Aorta (tissue), 5 donors: Measurements from ENCODE around the gene TBX10. TPM values are rescaled to one million over a fixed set of nuclear protein-coding genes. Genes with fewer than 3 reads are reported as not detected.

ENCODE experiments used
- ATAC-seq: fragments of 200-7000 bp; cut with Tn5 transposase; one replicate; pipeline ENCODE4 v1.9.1; 2022; ENCODE audit warnings: moderate library complexity; ENCODE audit not compliant: low FRiP score
- DNase-seq, 2 donors: peaks; one replicate each; pipeline ENCODE4 v3.0.0-alpha.2; 2020
- H3K27ac ChIP-seq, 2 donors: one replicate each; pipeline ENCODE4 v1.5.1; 2013; ENCODE audit warnings: low read length in 2 of 2, mild to moderate bottlenecking in 2 of 2, moderate library complexity in 2 of 2, control low read depth in 1 of 2, inconsistent platforms in 1 of 2, low read depth in 1 of 2
- H3K27me3 ChIP-seq, 2 donors: one replicate each; pipeline ENCODE4 v1.6.1; 2013; ENCODE audit warnings: control low read depth in 1 of 2, low read length in 1 of 2, mild to moderate bottlenecking in 1 of 2, moderate library complexity in 1 of 2; ENCODE audit not compliant: insufficient read depth in 2 of 2, control insufficient read depth in 1 of 2
- H3K36me3 ChIP-seq, 2 donors: one replicate each; pipeline ENCODE4 v1.6.1; 2013; ENCODE audit warnings: control low read depth in 1 of 2, low read length in 1 of 2, mild to moderate bottlenecking in 1 of 2; ENCODE audit not compliant: insufficient read depth in 2 of 2, control insufficient read depth in 1 of 2
- H3K4me1 ChIP-seq, 2 donors: one replicate each; pipeline ENCODE4 v1.6.1; 2013; ENCODE audit warnings: low read length in 2 of 2, control low read depth in 1 of 2, mild to moderate bottlenecking in 1 of 2, moderate library complexity in 1 of 2; ENCODE audit not compliant: insufficient read depth in 2 of 2, control insufficient read depth in 1 of 2
- H3K4me3 ChIP-seq, 2 donors: one replicate each; pipeline ENCODE4 v1.5.1; 2013; ENCODE audit warnings: low read length in 2 of 2, control low read depth in 1 of 2, mild to moderate bottlenecking in 1 of 2
- H3K9me3 ChIP-seq: one replicate; pipeline ENCODE4 v1.6.1; 2013; ENCODE audit warnings: mild to moderate bottlenecking, low read length; ENCODE audit not compliant: control insufficient read depth
- WGBS, 2 donors: extraction: QIAGEN DNeasy Blood & Tissue Kit; methylation state at CpG; one replicate each; pipeline ENCODE4 v1.1.7; 2013; 5-methylcytosine and 5-hydroxymethylcytosine counted together
- intact Hi-C, 2 donors: fragments of 100-400 bp; cut with DNase I; formaldehyde crosslinking; loops; one replicate each; pipeline versions ENCODE4 v1.14.2 to v1.15.0; 2022
- polyA plus RNA-seq, 2 donors: library from polyadenylated mRNA; stranded (reverse); fragments of 200-250 nt; gene quantifications; one replicate each; pipeline ENCODE4 v1.2.3, GENCODE V29; 2013
- total RNA-seq, 2 donors: library from RNA; stranded (reverse); fragmentation: NEBNext Ultra II Directional; extraction: Animal tissue kit (Norgen Biotek cat#: 25700); gene quantifications; one replicate each; pipeline ENCODE4 v1.2.1, GENCODE V29; 2021
- donor health status: healthy with polysubstance abuse.
- donor health status: Bipolar disorder and iron deficiency.
- donor health status: DM: no; HTN: no; CAD: no.
- donor health status: DM: no; HTN: no; CAD: no.
- donor health status: DM: yes; HTN: yes; CAD: no.

Gene TBX10
- total and polyA plus RNA-seq, 4 donors: 0.23 to 5.4 TPM; not detected in 2

DNA sequence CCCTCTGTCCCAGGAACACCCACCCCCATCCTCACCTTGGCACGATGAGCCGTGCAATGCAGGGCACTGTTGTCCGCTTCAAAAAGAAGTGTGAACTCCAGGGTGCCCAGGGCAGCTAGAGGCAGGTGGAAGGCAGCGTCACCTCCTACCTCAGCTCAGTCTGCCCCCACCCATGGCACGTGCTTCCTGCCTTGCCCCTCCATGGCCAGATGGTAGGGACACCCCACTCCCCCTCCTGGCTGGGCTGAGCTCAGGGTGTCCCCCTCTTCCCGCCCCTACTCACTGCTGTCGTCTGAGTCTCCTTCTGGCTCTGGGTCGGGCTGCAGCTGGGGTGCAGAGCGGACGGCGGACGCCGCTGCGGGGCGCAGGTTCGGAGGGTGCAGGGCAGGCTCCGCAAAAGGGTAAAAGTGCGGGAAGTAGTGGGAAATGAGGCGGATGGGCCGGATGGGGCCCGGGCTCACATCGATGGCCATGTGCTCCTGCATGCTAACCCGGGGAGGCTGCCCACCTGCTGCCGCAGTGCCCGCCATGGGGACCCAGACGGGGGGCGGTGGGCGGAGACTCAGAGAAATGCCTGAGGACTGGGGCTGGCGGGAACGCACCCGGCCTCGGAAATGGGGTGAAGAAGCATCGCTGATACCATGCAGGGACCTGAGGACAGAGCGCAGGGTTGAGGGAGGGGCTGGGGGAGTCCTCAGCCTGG, 23.7 kb downstream of the TBX10 start:
- ATAC-seq: no peak
- no peak for DNase-seq
- Histone ChIP-seq H3K9me3 (no peaks in the 10 kb centered on the region), H3K4me3 (no peak overlapping the region), H3K27ac (no peak overlapping the region), H3K4me1 (no peaks in the 10 kb centered on the region), H3K36me3 (no peaks in the 10 kb centered on the region), H3K27me3 (no peaks in the 10 kb centered on the region)
- intact Hi-C loops: no loop called here
- 20 to 24% methylated on average over 33 to 34 of the region's 34 CpGs for WGBS, 2 donors

- no peaks in the 10 kb centered on the region for H3K27me3 ChIP-seq
Measured at GRCh38 chr11:67614730-67615714, 24.5 kb downstream of the TBX10 start.

GRCh38 chr11:67613960-67614715, 25.4 kb downstream of the TBX10 start:
- Histone ChIP-seq H3K27me3 (no peaks in the 10 kb centered on the region), H3K4me3 (peak overlapping the region in 1 of 2 donors; percentile 5), H3K27ac (no peak overlapping the region), H3K36me3 (no peaks in the 10 kb centered on the region), H3K4me1 (no peaks in the 10 kb centered on the region), H3K9me3 (no peaks in the 10 kb centered on the region)
- intact Hi-C loops: no loop called here
- WGBS, 2 donors: 8 to 10% methylated on average over 23 of the region's 23 CpGs
- peak; percentile 77 to 90 for DNase-seq
- peak; percentile 61 for ATAC-seq

More at GRCh38 chr11:67614730-67615714, 24.5 kb downstream of the TBX10 start:
- Histone ChIP-seq H3K4me3 (no peak overlapping the region), H3K27ac (no peak overlapping the region), H3K4me1 (no peaks in the 10 kb centered on the region), H3K9me3 (no peaks in the 10 kb centered on the region), H3K36me3 (no peaks in the 10 kb centered on the region)
- peak in 1 of 2 donors; percentile 75 for DNase-seq
- WGBS, 2 donors: 75 to 78% methylated on average over 16 to 18 of the region's 18 CpGs
- ATAC-seq: peak; percentile 15
- intact Hi-C loops: no loop called here

DNA sequence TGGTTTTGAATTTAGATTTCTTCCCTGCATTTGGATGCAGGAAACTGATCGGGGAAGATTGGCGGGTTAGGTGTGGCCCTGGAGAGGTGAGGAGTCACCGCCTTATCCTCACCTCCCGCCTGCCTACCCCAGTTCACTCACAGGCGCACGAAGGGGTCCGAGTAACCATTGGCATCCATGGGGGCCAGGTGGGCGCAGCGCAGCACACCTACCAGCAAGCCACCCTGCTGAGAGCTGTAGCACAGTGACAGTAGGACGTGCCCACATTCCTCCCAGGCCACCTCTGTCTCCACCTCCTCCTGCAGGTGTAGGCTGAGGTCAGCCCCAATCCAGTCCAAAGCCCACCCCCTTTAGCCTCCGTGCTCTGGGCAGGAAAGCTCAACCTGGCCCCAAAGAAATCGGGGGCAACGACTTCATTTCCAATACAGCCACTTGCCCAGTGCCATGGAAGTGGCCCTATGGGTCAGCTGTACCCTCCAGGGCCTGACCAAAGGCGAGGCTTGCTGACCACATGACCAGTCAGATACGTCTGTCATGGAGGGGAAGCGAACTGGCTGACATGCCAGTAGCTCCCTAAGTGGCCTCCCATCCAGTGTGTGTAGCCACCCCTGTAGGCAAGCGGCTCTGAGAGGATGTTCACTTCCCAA, 26.1 kb downstream of the TBX10 start:
- Histone ChIP-seq H3K36me3 (no peaks in the 10 kb centered on the region), H3K4me1 (no peaks in the 10 kb centered on the region), H3K27me3 (no peaks in the 10 kb centered on the region), H3K9me3 (no peaks in the 10 kb centered on the region), H3K4me3 (no peak overlapping the region), H3K27ac (no peak overlapping the region)
- DNase-seq: no peak
- WGBS, 2 donors: 85 to 87% methylated on average over 17 of the region's 17 CpGs
- ATAC-seq: no peak
- intact Hi-C loops: no loop called here

DNA sequence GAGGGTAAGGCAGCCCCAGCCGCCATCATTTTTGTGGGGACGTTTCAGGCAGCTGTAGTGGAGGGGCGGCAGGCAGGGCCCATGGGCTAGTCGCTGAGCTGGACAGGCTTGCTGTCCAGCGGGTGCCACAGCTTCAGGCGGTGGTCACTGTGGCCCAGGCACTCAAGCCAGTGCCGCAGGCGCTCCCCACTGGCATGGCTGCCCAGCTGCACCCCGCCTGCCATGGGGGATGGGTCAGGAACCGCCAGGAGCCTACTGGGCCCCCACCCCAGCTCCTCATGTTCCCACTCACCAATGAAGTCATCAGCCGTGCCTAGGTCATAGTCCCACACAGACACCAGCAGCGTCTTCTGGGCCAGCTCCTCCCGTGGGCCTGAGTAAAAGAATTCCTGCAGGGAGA, 26.8 kb downstream of the TBX10 start:
- Histone ChIP-seq H3K9me3 (no peaks in the 10 kb centered on the region), H3K4me3 (no peak overlapping the region), H3K4me1 (no peaks in the 10 kb centered on the region), H3K27me3 (no peaks in the 10 kb centered on the region), H3K27ac (no peak overlapping the region), H3K36me3 (no peaks in the 10 kb centered on the region)
- WGBS, 2 donors: 90 to 91% methylated on average over 13 of the region's 13 CpGs
- DNase-seq (no peak), ATAC-seq (no peak)
- intact Hi-C loops: no loop called here

- Histone ChIP-seq H3K27me3 (no peaks in the 10 kb centered on the region), H3K27ac (no peak overlapping the region), H3K9me3 (no peaks in the 10 kb centered on the region), H3K4me3 (no peak overlapping the region), H3K4me1 (no peaks in the 10 kb centered on the region), H3K36me3 (no peaks in the 10 kb centered on the region)
- DNase-seq (peak; percentile 50 to 76), ATAC-seq (no peak)
- WGBS, 2 donors: 87 to 88% methylated on average over 37 of the region's 37 CpGs
- intact Hi-C loops: no loop called here
Measured at GRCh38 chr11:67611704-67612587, 27.6 kb downstream of the TBX10 start.

DNA sequence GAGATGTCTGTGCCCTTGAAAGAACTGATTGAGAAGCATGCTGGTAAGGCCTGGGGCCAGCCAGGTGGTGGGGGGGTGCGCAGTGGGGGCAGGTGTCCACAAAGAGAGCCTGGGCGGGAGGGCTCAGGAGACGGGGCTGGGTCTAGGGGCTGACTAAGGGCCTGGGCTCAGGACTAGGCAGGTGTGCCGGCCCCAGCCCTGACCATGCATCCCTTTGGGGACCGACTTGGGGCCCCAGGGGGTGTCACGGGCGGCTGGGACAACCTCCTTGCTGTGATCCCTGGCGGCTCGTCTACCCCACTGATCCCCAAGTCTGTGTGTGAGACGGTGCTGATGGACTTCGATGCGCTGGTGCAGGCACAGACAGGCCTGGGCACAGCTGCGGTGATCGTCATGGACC, 28.4 kb downstream of the TBX10 start:
- WGBS, 2 donors: 92 to 94% methylated on average over 14 of the region's 14 CpGs
- no peak for DNase-seq
- H3K27ac ChIP-seq: no peak overlapping the region
- intact Hi-C loops: no loop called here
- ATAC-seq: no peak
- no peaks in the 10 kb centered on the region for H3K36me3 ChIP-seq
- no peaks in the 10 kb centered on the region for H3K9me3 ChIP-seq
- no peaks in the 10 kb centered on the region for H3K4me1 ChIP-seq
- no peak overlapping the region for H3K4me3 ChIP-seq
- no peaks in the 10 kb centered on the region for H3K27me3 ChIP-seq
